Retinal pigment epithelial cell (primary cell): ENCODE data around the gene AQR.

Experiments used
- DNase-seq: peaks from one replicate; pipeline ENCODE4 v3.0.0-alpha.2; 2010; ENCODE audit warnings: low read depth
- H3K4me3 ChIP-seq: 2 replicates; pipeline ENCODE4 v1.5.1; 2011; ENCODE audit warnings: mild to moderate bottlenecking, low read length, control low read depth, moderate library complexity
- CTCF ChIP-seq: conservative IDR thresholded peaks from 2 replicates; pipeline ENCODE4 v1.5.1; 2011; ENCODE audit warnings: low read depth, low read length, control low read depth, inconsistent platforms

Gene AQR

GRCh38 chr15:34849364-34849959 lies 120.1 kb downstream of the AQR start:
- H3K4me3 ChIP-seq = no peak overlapping the region
- DNase-seq = no peak
- TF ChIP-seq CTCF = no peak

GRCh38 chr15:34847598-34847997 lies 121.9 kb downstream of the AQR start:
- no peak for TF ChIP-seq CTCF
- H3K4me3 ChIP-seq = no peak overlapping the region
- DNase-seq = no peak

GRCh38 chr15:34841262-34841725 lies 128.2 kb downstream of the AQR start:
- TF ChIP-seq CTCF = no peak
- no peak overlapping the region for H3K4me3 ChIP-seq
- peak; percentile 66 for DNase-seq

GRCh38 chr15:34838282-34838681 lies 131.3 kb downstream of the AQR start:
- DNase-seq = no peak
- TF ChIP-seq CTCF = no peak

GRCh38 chr15:34837246-34838016 lies 132.1 kb downstream of the AQR start:
- H3K4me3 ChIP-seq = no peak overlapping the region
- DNase-seq = peak; percentile 85
- TF ChIP-seq CTCF = no peak

More at GRCh38 chr15:34838282-34838681, 131.3 kb downstream of the AQR start:
- no peak overlapping the region for H3K4me3 ChIP-seq

GRCh38 chr15:34828145-34828911 lies 141.2 kb downstream of the AQR start:
- TF ChIP-seq CTCF = no peak
- no peak for DNase-seq
- no peak overlapping the region for H3K4me3 ChIP-seq

- no peak for DNase-seq
- H3K4me3 ChIP-seq = no peak overlapping the region
- no peak for TF ChIP-seq CTCF
Measured at GRCh38 chr15:34821831-34822230, 147.7 kb downstream of the AQR start.
